ACC112 (cell line): ENCODE data around the gene CLNK.

Experiments
- H2AFZ ChIP-seq: fragments of 200-600 bp; sonication (generic); one replicate; pipeline ENCODE4 v1.6.0; 2017; ENCODE audit warnings: antibody characterized with exemption, low read length; ENCODE audit not compliant: unreplicated experiment
- H3K27ac ChIP-seq: fragments of 200-600 bp; sonication (generic); 2 replicates; pipeline ENCODE4 v1.5.1; 2014; ENCODE audit warnings: low read depth, mild to moderate bottlenecking, antibody characterized with exemption, low read length, moderate library complexity
- H3K27me3 ChIP-seq: fragments of 200-600 bp; sonication (generic); 2 replicates; pipeline ENCODE4 v1.6.1; 2014; ENCODE audit warnings: mild to moderate bottlenecking, antibody characterized with exemption, low read length, moderate library complexity, mixed read lengths; ENCODE audit not compliant: insufficient read depth
- H3K36me3 ChIP-seq: fragments of 200-600 bp; sonication (generic); 2 replicates; pipeline ENCODE4 v1.6.1; 2016; ENCODE audit warnings: mild to moderate bottlenecking, antibody characterized with exemption, low read length, moderate library complexity, mixed read lengths; ENCODE audit not compliant: insufficient read depth
- H3K4me1 ChIP-seq: fragments of 200-600 bp; sonication (generic); one replicate; pipeline ENCODE4 v1.6.1; 2016; ENCODE audit warnings: low read length, mixed read lengths; ENCODE audit not compliant: insufficient read depth, unreplicated experiment, control insufficient read depth
- H3K4me3 ChIP-seq: fragments of 200-600 bp; sonication (generic); 2 replicates; pipeline ENCODE4 v1.5.1; 2014; ENCODE audit warnings: mild to moderate bottlenecking, low read depth, low read length
- H3K79me2 ChIP-seq: fragments of 200-600 bp; sonication (generic); one replicate; pipeline ENCODE4 v1.6.0; 2016; ENCODE audit warnings: low read length; ENCODE audit not compliant: control insufficient read depth, unreplicated experiment, insufficient read depth

CLNK gene

DNA sequence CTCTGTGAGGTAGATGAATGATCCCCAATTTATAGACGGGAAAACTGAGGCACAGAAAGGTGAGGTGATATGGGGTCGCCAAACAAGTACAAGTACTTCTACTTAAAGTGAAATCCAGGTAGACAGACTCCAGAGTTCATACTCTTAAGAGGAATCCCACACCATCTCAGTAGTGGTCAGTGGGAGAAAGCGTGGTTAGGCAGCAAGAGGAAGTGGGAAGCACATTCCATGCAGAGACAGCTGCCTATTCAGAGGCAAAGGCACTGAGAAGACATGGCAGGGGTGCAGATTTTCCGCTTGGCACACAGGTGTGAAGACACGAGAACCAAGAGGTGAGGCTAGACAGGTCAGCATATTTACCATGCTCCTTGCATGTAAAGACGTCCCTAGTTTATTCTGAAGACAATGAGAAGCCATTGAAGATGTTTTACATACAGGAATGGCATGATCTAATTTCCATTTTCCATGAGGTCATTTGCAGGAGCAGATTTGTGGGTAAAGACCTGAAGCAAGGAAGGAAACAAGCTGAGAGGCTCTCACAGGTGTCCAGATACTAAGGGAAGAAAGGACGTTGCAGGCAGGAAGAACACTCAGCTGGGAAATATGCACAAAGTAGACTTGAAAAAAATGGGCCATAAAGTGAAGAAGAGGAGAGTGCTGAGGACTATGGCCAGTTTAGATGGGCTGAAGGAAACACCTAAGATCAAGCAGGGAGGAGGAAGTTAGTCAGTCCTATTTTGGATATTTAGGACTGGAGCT lies 17.3 kb upstream of the CLNK start:
- Histone ChIP-seq H3K36me3 (no peaks in the 10 kb centered on the region), H3K4me3 (no peak overlapping the region), H3K27me3 (peaks cover 27% of the 10 kb centered on the region), H2AFZ (no peak overlapping the region), H3K27ac (no peak overlapping the region), H3K79me2 (no peaks in the 10 kb centered on the region), H3K4me1 (no peaks in the 10 kb centered on the region)

- Histone ChIP-seq H3K79me2 (no peaks in the 10 kb centered on the region), H3K27me3 (peaks cover 34% of the 10 kb centered on the region), H3K27ac (no peak overlapping the region), H2AFZ (no peak overlapping the region), H3K4me3 (no peak overlapping the region), H3K4me1 (no peaks in the 10 kb centered on the region), H3K36me3 (no peaks in the 10 kb centered on the region)
These were observed 16.6 kb upstream of the CLNK start for GRCh38 chr4:10701161-10701560.

DNA sequence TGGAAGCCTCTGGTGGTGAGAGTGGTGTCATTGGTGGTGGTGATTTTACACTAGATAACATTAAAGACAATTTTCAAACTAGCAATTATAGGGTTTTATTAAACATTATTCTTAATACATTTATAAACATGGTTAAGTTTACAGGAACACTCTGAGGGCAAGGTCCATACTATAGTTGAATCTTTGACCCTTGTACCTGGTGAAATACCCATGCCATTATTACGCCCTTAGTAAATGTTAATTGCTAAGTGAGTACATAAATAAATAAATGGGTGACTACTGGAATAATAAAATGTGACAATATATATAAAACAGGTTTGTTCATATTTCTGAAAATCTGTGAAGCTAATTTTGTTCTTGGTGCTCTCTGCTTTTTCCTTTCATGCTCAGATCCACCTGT lies 13.6 kb upstream of the CLNK start:
- H3K27me3 ChIP-seq: peaks cover 34% of the 10 kb centered on the region
- no peak overlapping the region for H3K4me3 ChIP-seq
- H3K27ac ChIP-seq: no peak overlapping the region
- no peaks in the 10 kb centered on the region for H3K79me2 ChIP-seq
- H3K4me1 ChIP-seq: no peaks in the 10 kb centered on the region
- H3K36me3 ChIP-seq: no peaks in the 10 kb centered on the region
- H2AFZ ChIP-seq: no peak overlapping the region

DNA sequence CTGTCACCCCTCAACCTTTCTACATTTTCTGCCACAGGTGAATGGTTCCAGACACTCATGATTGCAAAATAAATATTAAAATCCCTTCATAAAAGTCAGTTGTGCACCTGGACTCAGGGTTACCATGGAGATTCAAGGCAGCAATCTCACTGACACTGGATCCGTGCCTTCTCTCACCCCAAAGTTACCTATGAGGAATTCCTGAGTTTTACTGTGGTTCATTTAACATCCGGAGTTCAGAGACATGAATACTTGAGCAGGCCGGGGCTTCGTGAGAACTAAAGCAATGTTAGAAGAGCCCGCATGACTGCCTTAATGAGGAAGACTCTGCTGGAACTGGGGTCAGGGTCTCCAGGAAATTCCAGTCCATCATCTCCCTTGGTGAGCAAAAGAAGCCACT lies 12.5 kb upstream of the CLNK start:
- Histone ChIP-seq H3K79me2 (no peaks in the 10 kb centered on the region), H3K36me3 (no peaks in the 10 kb centered on the region), H3K4me1 (no peaks in the 10 kb centered on the region), H3K4me3 (no peak overlapping the region), H2AFZ (no peak overlapping the region), H3K27ac (no peak overlapping the region), H3K27me3 (peaks cover 40% of the 10 kb centered on the region)

DNA sequence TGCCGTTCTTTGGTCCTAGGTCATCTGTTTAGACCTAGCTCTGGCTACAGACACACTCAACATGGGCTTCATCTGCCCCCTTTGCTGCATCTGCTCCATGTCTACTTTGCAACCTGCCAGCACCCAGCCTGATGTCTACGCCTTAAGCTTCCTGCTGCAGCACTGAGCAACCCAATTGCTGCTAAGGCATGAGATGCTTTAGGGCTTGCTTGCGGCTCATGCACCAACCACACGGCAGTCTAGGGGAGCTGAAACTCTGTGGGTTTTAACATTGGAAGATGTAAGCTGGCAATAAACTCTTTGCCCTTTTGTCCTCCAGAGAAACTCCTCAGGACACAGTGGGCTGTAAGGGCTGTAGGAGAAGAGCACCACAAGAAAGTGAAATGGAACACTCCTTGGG lies 11.7 kb upstream of the CLNK start:
- H2AFZ ChIP-seq: no peak overlapping the region
- no peaks in the 10 kb centered on the region for H3K4me1 ChIP-seq
- H3K36me3 ChIP-seq: no peaks in the 10 kb centered on the region

GRCh38 chr4:10694828-10695209 lies 10.3 kb upstream of the CLNK start:
- Histone ChIP-seq H3K4me1 (no peaks in the 10 kb centered on the region), H3K79me2 (no peaks in the 10 kb centered on the region), H2AFZ (no peak overlapping the region)

More for the DNA sequence above, 11.7 kb upstream of the CLNK start:
- H3K27ac ChIP-seq: no peak overlapping the region
- H3K4me3 ChIP-seq: no peak overlapping the region
- H3K27me3 ChIP-seq: peaks cover 40% of the 10 kb centered on the region
- no peaks in the 10 kb centered on the region for H3K79me2 ChIP-seq

GRCh38 chr4:10694151-10694827 lies 9.7 kb upstream of the CLNK start:
- no peak overlapping the region for H3K27ac ChIP-seq
- peaks cover 31% of the 10 kb centered on the region for H3K27me3 ChIP-seq
- no peak overlapping the region for H2AFZ ChIP-seq

More at GRCh38 chr4:10694828-10695209, 10.3 kb upstream of the CLNK start:
- no peak overlapping the region for H3K4me3 ChIP-seq
- peaks cover 31% of the 10 kb centered on the region for H3K27me3 ChIP-seq
- no peaks in the 10 kb centered on the region for H3K36me3 ChIP-seq
- no peak overlapping the region for H3K27ac ChIP-seq

DNA sequence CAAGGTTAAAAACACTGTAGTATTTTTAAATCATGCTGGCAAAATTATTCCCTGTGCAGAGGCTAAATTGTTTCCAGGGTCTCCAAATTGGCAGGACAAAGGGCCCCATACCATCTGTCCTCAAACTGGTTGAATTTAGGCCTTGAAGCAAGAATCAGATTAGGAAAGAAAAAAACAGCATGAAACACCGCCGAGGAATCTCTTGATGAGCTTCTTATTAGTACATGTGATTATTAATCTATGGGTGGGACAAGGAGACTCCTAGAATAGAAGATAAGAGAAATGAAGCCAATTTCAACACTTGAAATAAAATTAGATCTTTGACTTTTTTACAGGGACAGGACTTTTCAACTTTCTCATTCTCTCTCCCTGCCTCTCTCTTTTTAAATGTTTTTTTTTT lies 7.1 kb upstream of the CLNK start:
- peaks cover 17% of the 10 kb centered on the region for H3K27me3 ChIP-seq
- no peaks in the 10 kb centered on the region for H3K36me3 ChIP-seq
- H3K4me1 ChIP-seq: no peaks in the 10 kb centered on the region

More at GRCh38 chr4:10694151-10694827, 9.7 kb upstream of the CLNK start:
- Histone ChIP-seq H3K4me1 (no peaks in the 10 kb centered on the region), H3K79me2 (no peaks in the 10 kb centered on the region), H3K4me3 (no peak overlapping the region), H3K36me3 (no peaks in the 10 kb centered on the region)

DNA sequence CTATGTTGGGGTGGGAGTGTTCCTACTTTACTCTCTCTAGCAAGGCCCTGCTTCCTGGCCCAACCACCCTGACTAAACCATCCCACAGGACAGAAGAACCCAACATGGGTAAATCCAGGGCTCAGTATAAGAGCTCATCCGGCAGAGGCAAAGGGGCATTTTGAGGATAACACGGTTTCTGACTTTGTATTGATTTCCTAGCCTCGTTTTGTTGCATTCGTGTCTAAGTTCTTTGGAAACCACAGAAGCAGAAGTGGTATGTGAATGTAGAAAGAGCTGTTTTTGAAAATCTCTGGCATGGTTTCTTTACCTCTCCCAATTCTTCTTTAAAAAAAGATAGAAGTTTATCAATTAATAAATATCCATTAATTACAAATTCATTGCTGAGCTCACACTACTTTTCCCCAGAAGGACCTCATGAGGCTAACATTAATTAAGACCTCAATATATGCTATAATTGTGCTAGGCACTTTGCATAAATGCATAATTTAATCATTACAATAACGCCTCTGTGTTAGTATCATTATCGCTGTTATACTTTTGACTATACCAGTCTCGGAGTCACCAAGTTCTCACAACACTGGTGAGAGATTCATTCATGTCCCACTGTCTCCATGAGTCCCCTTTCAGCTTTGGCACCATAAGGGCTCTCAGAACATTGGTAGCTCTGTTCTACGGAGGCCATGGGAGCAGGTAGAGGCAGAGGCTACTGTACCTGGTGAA lies 5.8 kb upstream of the CLNK start:
- H3K27ac ChIP-seq: no peak overlapping the region

More for the DNA sequence above, 7.1 kb upstream of the CLNK start:
- no peaks in the 10 kb centered on the region for H3K79me2 ChIP-seq
- no peak overlapping the region for H3K4me3 ChIP-seq
- no peak overlapping the region for H3K27ac ChIP-seq
- H2AFZ ChIP-seq: no peak overlapping the region

DNA sequence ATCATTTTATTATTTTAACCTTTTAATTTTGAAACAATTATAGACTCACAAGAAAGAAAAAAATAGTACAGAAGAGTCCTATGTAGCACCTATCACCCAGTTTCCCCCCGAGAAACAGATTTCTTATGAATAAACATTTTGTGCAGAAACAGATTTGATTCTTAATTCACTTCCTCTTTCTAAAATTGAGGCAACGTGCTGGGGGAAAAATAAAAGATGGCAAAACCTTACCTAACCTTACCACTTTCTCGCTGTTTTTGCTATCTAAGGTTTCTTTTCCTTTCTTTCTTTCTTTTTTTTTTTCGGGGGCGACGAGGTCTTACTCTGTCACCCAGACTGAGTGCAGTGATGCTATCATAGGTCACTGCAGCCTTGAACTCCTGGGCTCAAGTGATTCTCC lies 4.3 kb upstream of the CLNK start:
- Histone ChIP-seq H2AFZ (no peak overlapping the region), H3K4me3 (no peak overlapping the region), H3K79me2 (no peaks in the 10 kb centered on the region), H3K36me3 (no peaks in the 10 kb centered on the region), H3K27me3 (peaks cover 12% of the 10 kb centered on the region; the same call in 1 of the 2 replicates), H3K4me1 (no peaks in the 10 kb centered on the region), H3K27ac (no peak overlapping the region)

More for the DNA sequence above, 5.8 kb upstream of the CLNK start:
- Histone ChIP-seq H3K27me3 (peaks cover 12% of the 10 kb centered on the region; the same call in 1 of the 2 replicates), H2AFZ (no peak overlapping the region), H3K4me3 (no peak overlapping the region), H3K4me1 (no peaks in the 10 kb centered on the region), H3K79me2 (no peaks in the 10 kb centered on the region), H3K36me3 (no peaks in the 10 kb centered on the region)
